HG03457 (cell line): Measurements from ENCODE around the gene TNFAIP3.
"Not testable (repeated sequence)": the region's sequence is repeated elsewhere in the genome, so short reads cannot be mapped to it uniquely, and the experiment has no call there.

ENCODE experiments used
- ATAC-seq: cut with Tn5 transposase; IDR thresholded peaks from one replicate; pipeline ENCODE4 v1.9.1; 2021; ENCODE audit warnings: moderate number of reproducible peaks; ENCODE audit not compliant: unreplicated experiment

The TNFAIP3 gene

DNA sequence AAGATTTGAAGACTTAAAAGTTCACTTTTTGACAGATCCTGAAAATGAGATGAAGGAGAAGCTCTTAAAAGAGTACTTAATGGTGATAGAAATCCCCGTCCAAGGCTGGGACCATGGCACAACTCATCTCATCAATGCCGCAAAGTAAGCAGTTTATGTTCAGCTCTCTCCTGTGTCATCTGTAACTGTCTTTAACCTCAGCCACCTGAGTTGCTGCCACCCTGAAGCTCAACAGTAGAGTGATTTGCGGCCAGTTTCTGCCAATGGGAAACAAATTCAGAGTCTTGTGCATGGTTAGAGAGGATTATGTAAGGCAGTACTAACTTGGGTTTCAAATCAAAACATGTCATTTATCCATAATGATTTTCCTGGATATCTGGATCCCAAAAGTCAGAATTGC is 10.1 kb downstream of the TNFAIP3 start:
- ATAC-seq, result no peak

DNA sequence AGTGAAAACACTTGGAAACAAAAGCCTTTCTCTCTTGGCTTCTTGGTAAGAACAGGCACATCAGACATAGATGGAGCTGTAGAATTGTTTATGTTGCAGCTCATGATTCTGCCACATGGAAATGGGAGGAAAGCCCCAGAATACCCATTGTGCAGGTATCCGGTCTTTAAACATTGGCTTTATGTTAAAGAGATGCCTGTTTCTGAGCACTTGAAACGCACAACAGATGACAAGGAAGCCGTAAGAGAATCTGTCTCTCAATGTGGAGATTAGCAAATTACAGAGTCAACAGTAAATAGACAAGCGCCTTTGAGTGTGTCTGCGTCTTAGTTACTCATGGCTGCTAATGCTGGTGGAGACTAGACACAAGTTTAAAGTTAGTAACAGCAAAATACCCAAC is 10.5 kb downstream of the TNFAIP3 start:
- no peak for ATAC-seq

DNA sequence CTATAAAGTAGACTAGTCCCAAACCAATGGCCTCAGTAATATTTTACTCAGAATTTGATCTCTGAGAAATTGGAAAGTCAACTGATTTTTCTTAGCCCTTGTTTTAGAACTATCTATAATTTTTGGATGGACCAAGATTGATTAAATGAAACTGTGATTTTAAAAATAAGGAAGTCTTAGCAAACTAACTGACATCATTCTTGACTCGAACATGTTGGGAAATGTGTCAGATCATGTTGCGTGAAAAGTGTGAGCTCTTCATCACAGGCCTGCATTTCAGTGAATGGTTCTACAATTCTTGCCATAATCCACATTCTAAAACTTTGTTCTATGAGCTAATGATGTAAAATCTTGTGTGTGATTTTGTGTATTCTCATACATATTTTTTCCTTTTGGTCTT is 11.0 kb downstream of the TNFAIP3 start:
- ATAC-seq, result no peak

DNA sequence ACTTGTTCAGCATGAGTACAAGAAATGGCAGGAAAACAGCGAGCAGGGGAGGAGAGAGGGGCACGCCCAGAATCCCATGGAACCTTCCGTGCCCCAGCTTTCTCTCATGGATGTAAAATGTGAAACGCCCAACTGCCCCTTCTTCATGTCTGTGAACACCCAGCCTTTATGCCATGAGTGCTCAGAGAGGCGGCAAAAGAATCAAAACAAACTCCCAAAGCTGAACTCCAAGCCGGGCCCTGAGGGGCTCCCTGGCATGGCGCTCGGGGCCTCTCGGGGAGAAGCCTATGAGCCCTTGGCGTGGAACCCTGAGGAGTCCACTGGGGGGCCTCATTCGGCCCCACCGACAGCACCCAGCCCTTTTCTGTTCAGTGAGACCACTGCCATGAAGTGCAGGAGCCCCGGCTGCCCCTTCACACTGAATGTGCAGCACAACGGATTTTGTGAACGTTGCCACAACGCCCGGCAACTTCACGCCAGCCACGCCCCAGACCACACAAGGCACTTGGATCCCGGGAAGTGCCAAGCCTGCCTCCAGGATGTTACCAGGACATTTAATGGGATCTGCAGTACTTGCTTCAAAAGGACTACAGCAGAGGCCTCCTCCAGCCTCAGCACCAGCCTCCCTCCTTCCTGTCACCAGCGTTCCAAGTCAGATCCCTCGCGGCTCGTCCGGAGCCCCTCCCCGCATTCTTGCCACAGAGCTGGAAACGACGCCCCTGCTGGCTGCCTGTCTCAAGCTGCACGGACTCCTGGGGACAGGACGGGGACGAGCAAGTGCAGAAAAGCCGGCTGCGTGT is 11.6 kb downstream of the TNFAIP3 start:
- no peak for ATAC-seq

DNA sequence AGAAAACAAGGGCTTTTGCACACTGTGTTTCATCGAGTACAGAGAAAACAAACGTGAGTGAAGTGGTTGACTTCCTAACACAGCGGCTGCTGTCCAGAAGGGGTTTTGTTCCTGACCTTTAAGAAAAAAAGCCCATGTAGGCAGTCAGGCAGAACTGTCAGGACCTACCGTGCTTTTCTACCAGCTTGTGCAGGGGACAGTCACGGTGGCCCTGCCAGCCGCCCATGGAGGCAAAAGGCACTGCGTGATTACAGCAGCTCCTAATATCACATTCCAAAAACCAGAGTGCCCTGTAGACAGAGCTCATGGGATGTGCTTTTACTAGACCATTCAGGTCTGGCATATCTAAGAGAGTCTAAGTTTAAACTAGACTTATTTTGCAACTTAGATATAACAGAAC is 12.2 kb downstream of the TNFAIP3 start:
- no peak for ATAC-seq

DNA sequence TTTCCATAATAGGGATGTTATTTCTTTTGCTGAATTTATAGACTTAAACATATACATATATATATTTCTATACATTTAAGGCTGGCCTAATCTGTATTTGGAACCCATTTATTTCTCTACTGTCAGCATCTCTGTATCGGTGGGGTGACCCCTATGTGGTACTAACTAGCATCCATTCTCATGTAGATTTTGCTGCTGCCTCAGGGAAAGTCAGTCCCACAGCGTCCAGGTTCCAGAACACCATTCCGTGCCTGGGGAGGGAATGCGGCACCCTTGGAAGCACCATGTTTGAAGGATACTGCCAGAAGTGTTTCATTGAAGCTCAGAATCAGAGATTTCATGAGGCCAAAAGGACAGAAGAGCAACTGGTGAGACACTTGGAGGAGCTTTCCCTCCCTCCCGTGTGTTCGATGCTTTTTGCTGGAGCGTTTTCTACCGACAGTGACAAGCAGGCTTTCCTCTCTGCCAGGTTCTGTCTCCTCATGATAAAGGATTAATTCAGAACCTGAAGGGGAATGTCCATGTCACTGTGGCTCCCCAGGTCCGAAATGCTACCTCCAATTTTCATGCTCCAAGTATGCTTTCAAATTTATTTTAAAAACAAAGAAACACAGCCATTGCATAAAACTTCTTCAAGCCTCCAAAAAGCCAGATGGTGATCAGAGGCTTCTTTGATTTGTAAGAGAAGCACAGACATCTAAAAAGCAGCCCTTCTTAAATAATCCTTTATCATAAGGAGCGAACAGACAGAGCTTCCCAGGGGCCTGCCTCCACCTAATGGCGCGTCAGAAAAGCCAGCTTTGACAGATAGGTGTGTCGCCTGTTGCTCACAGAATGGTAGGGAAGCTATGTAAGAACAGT is 13.1 kb downstream of the TNFAIP3 start:
- no peak for ATAC-seq

DNA sequence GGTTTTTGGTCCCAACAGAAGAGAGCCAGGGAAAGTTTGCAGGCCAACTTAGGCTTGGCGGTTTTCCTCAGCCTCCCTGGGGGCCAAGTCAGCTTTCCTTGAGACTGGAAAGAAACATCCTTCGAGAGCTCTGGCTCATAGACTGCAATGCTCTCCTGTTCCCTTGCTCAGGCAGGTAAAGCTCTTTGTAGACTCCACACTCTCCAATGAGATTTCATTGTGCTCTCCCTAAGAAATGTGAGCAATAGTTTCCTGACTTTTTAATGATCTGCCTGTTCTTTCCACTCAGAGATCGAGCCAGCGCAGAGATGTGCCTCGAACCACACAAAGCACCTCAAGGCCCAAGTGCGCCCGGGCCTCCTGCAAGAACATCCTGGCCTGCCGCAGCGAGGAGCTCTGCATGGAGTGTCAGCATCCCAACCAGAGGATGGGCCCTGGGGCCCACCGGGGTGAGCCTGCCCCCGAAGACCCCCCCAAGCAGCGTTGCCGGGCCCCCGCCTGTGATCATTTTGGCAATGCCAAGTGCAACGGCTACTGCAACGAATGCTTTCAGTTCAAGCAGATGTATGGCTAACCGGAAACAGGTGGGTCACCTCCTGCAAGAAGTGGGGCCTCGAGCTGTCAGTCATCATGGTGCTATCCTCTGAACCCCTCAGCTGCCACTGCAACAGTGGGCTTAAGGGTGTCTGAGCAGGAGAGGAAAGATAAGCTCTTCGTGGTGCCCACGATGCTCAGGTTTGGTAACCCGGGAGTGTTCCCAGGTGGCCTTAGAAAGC is 13.9 kb downstream of the TNFAIP3 start:
- ATAC-seq, result no peak

DNA sequence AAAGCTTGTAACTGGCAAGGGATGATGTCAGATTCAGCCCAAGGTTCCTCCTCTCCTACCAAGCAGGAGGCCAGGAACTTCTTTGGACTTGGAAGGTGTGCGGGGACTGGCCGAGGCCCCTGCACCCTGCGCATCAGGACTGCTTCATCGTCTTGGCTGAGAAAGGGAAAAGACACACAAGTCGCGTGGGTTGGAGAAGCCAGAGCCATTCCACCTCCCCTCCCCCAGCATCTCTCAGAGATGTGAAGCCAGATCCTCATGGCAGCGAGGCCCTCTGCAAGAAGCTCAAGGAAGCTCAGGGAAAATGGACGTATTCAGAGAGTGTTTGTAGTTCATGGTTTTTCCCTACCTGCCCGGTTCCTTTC is 14.4 kb downstream of the TNFAIP3 start:
- ATAC-seq, result no peak

DNA sequence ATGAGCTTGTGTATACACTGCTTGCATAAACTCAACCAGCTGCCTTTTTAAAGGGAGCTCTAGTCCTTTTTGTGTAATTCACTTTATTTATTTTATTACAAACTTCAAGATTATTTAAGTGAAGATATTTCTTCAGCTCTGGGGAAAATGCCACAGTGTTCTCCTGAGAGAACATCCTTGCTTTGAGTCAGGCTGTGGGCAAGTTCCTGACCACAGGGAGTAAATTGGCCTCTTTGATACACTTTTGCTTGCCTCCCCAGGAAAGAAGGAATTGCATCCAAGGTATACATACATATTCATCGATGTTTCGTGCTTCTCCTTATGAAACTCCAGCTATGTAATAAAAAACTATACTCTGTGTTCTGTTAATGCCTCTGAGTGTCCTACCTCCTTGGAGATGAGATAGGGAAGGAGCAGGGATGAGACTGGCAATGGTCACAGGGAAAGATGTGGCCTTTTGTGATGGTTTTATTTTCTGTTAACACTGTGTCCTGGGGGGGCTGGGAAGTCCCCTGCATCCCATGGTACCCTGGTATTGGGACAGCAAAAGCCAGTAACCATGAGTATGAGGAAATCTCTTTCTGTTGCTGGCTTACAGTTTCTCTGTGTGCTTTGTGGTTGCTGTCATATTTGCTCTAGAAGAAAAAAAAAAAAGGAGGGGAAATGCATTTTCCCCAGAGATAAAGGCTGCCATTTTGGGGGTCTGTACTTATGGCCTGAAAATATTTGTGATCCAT is 15.3 kb downstream of the TNFAIP3 start:
- no peak for ATAC-seq

DNA sequence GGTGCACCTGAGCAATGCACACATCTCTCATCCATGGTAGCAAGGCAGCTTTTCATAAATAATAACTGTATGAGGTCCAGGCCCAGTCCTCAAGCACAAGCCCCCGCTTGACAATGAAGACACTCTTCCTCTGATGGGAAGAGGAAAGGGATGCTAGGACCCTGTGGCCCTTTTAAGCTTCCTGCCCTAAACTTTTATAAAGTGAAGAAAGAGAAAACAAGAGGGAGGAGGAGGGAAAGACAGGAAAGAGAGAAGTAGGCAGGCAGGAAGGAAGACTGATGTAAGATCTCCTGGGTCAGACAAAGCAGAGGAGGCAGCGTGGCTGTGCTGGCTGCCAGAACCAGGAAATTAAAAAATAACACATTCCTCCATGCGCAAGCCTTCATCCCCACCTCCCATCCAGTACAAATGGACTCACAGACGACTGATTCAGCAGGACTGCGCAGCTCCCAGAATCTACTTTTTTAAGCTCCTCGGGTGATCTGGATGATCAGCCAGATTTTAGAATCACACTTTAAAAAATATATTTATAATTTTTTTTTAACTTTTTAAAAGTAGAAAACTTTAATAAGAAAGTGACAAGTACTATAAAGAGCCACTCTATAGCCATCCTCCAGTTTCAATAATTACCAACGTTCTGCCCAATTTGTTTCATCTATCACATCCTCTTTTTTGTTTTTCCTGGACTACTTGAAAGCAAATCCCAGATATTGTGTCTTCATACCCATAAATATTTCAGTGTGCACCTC is 16.5 kb downstream of the TNFAIP3 start:
- ATAC-seq, result no peak

DNA sequence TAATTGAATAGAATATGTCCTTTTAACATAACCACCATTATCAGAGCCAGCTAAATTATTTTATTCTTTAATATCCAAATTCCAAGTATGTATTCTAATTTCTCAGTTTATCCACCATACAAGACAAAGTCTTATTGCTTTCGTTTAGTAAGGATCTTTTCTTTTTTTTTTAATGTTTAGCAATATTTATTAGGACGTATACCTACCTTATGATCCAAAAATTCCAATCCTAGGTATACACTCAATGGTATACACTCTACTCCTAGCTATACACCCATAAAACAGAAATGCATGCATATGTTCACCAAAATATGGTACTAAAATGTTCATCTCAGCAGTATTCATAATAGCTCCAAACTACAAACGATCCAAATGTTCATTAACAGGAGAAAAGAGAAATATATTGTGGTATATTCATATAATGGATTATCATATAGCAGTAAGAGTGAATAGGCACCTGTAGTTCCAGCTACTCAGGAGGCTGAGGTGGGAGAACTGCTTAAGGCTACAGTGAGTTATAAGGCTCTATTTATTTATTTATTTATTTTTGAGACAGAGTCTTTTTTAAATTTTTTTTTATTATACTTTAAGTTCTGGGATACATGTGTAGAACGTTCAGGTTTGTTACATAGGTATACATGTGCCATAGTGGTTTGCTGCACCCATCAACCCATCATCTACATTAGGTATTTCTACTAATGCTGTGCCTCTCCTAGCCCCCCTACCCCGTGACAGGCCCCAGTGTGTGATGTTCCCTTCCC is 17.3 kb downstream of the TNFAIP3 start:
- no peak for ATAC-seq

DNA sequence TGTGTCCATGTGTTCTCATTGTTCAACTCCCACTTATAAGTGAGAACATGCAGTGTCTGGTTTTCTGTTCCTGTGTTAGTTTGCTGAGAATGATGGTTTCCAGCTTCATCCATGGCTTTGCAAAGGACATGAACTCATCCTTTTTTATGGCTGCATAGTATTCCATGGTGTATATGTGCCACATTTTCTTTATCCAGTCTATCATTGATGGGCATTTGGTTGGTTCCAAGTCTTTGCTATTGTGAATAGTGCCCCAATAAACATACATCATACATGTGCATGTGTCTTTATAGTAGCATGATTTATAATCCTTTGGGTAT is 17.8 kb downstream of the TNFAIP3 start:
- not testable (repeated sequence) for ATAC-seq

DNA sequence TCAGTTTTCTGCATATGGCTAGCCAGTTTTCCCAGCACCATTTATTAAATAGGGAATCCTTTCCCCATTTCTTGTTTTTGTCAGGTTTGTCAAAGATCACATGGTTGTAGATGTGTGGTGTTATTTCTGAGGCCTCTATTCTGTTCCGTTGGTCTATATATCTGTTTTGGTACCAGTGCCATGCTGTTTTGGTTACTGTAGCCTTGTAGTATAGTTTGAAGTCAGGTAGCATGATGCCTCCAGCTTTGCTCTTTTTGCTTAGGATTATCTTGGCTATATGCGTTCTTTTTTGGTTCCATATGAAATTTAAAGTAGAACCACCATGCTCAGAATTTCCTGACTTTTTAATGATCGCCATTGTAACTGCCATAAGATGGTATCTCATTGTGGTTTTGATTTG is 19.2 kb downstream of the TNFAIP3 start:
- not testable (repeated sequence) for ATAC-seq

DNA sequence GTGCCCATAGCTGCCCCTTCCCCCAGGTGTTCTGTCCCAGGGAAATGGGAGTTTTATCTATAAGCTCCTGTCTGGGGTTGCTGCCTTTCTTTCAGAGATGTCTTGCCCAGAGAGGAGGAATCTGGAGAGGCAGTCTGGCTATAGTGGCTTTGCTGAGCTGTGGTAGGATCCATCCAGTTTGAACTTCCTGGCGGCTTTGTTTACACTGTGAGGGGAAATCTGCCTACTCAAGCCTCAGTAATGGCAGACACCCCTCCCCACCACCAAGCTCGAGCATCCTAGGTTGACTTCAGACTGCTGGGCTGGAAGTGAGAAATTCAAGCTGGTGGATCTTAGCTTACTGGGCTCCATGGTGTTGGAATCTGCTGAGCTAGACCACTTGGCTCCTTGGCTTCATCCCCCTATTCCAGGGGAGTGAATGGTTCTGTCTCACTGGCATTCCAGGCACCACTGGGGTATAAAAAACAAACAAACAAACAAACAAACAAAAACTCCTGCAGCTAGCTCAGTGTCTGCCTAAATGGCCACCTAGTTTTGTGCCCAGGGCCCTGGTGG is 24.0 kb downstream of the TNFAIP3 start:
- ATAC-seq, result no peak

DNA sequence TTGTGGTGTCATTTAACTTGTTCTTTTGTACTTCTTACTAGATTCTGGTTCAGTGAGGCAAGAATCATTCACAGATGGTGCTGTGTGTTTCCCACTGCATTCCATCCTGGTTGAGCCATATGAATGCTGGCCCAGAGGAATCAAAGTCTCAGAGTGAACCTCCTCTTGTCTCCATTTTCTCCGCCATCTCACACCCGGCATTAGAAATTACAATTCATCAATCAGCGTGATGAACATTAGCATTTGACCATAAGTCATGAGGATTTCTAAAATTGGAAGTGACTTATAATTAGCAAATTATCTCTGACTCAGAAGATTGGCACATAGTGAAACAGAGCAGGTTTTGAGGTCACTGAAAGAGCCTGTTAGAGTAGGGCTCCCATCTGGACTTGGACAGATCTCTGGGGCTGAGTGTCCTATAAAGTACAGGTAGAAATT is 25.2 kb downstream of the TNFAIP3 start:
- no peak for ATAC-seq

DNA sequence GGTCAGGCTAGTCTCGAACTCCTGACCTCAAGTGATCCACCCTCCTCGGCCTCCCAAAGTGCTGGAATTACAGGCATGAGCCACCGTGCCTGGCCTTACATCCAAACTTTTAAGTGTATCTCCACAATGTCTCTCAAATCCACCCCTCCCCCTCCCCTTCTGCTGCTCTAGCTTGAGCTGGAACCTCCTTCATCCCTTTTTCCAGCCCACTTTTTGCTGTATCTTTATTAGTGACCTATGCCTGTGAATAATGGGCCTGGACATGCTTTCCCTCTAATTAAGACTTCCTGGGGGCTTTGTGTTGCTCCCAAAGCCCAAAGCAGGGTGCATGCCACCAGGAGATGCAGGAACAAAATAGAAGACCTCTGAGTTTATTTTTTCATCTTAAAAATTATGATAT is 26.1 kb downstream of the TNFAIP3 start:
- ATAC-seq, result no peak

DNA sequence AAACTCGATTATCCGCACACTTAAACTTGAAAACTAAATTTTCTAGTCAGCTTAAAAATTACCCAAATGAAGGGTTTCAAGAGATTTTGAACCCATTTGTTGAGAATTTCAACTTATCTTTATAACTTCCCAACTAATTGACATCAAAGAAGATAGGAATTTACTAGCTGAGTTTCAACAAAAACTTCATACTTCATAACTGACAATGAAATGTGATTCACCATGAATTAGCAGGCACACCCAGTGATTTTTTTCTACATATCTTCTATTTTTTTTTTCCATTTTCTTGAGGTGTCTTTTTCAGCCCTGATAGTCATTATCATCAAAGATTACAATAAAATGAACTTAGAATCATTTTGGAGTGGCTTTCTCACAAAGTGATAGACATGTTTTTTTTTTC is 26.7 kb downstream of the TNFAIP3 start:
- ATAC-seq, result no peak

DNA sequence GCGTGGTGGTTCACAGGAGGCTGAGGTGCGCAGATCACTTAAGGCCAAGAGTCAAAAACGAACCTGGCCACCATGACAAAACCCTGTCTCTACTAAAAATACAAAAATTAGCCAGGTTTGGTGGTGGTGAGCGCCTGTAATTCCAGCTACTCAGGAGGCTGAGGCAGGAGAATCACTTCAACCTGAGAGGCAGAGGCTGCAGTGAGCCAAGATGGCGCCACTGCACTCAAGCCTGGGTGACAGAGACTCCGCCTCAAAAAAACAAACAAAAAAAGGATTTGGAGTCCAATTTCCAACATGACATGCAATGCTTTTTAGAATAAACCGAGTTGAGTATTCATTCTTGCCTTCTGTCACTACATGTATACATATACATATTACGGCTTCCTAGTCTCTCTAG is 27.3 kb downstream of the TNFAIP3 start:
- ATAC-seq, result not testable (repeated sequence)

DNA sequence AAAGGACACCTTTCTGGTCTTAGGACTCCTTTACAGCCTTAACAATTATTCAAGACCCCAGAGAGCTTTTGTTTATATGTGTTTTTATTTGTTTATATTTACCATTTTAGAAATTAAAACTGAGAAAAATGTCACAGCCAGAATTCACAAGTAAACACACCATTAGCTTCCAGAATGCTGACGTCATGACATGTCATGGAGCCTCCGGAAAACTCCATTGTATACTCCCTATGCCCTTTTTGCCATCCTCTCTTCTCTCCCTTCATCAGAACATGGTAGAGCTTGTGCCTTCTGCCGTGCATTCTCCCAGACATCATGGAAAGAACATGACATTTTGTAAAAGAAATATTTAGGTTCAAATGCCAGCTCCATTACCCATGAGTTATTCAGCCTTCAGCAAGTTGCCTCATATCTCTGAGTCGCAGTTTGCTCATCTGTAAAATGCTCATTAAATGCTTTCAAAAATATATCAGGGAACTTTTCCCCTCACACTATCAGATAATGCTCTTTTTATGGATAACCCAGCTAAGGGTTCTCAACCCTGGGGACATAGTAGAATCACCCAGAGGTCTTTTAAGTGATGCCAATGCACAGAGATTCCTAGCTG is 27.8 kb downstream of the TNFAIP3 start:
- ATAC-seq, result no peak
